ENCODE measurements around the gene ADAMTS2. TPM values are rescaled to one million over a fixed set of nuclear protein-coding genes. Genes with fewer than 3 reads are reported as not detected.
A peak's percentile ranks its signal among the peaks of the same experiment; 100 is the strongest.

Gene ADAMTS2
- total and polyA plus RNA-seq, 2 donors (not counting 1 experiment from before 2014, with no cell fraction given), result 16.2 to 70.2 TPM

GRCh38 chr5:179378116-179378440 is 32.8 kb upstream of the ADAMTS2 start:
- Histone ChIP-seq H3K9me3 (ENCODE audit: control insufficient read depth, insufficient read depth, low read depth, low read length) (no peaks in the 10 kb centered on the region), H4K20me1 (ENCODE audit: control insufficient read depth, extremely low read depth, insufficient read depth, low read length) (no peaks in the 10 kb centered on the region), H3K4me3 (replicated peaks in 1 of 4; ENCODE audit: control extremely low read depth in 1 of 4, insufficient read depth in 1 of 4, low read depth in 3 of 4, low read length in 4 of 4) (no peak overlapping the region), H2AFZ (ENCODE audit: low read length) (no peak overlapping the region), H3K4me1 (ENCODE audit: control insufficient read depth, extremely low read depth, insufficient read depth, low read length) (peaks cover 3% of the 10 kb centered on the region), H3K79me2 (ENCODE audit: control insufficient read depth, insufficient read depth, low read length) (no peaks in the 10 kb centered on the region), H3K27me3 (ENCODE audit: control insufficient read depth, insufficient read depth, low read length) (no peaks in the 10 kb centered on the region), H3K36me3 (ENCODE audit: control insufficient read depth, insufficient read depth, low read length) (no peaks in the 10 kb centered on the region), H3K9ac (ENCODE audit: insufficient read depth, low read length) (no peak overlapping the region), H3K27ac (ENCODE audit: insufficient read depth, low read length) (peak overlapping the region; percentile 51), H3K4me2 (ENCODE audit: extremely low read depth, insufficient read depth, low read length) (no peak overlapping the region)
- TF ChIP-seq EZH2 (IDR thresholded peaks at IDR 0.05; ENCODE audit: low read length, missing control alignments) (no peak), CTCF (conservative IDR thresholded peaks at IDR 0.05 in 1 of 2, IDR thresholded peaks at IDR 0.05 in 1 of 2; ENCODE audit: low read depth in 1 of 2, low read length in 2 of 2) (no peak)
- DNase-seq (ENCODE audit: low read depth in 2 of 2), result no peak

- no peak for TF ChIP-seq EZH2 (IDR thresholded peaks at IDR 0.05; ENCODE audit: low read length, missing control alignments)
- TF ChIP-seq CTCF (conservative IDR thresholded peaks at IDR 0.05 in 1 of 2, IDR thresholded peaks at IDR 0.05 in 1 of 2; ENCODE audit: low read depth in 1 of 2, low read length in 2 of 2), result no peak
- no peak overlapping the region for H3K4me3 ChIP-seq (replicated peaks in 1 of 4; ENCODE audit: control extremely low read depth in 1 of 4, insufficient read depth in 1 of 4, low read depth in 3 of 4, low read length in 4 of 4)
- H3K27me3 ChIP-seq (ENCODE audit: control insufficient read depth, insufficient read depth, low read length), result no peaks in the 10 kb centered on the region
- no peaks in the 10 kb centered on the region for H3K36me3 ChIP-seq (ENCODE audit: control insufficient read depth, insufficient read depth, low read length)
- no peak overlapping the region for H3K9ac ChIP-seq (ENCODE audit: insufficient read depth, low read length)
- H3K4me1 ChIP-seq (ENCODE audit: control insufficient read depth, extremely low read depth, insufficient read depth, low read length), result peaks cover 3% of the 10 kb centered on the region
- H3K27ac ChIP-seq (ENCODE audit: insufficient read depth, low read length), result no peak overlapping the region
- H2AFZ ChIP-seq (ENCODE audit: low read length), result no peak overlapping the region
- no peak overlapping the region for H3K4me2 ChIP-seq (ENCODE audit: extremely low read depth, insufficient read depth, low read length)
- no peaks in the 10 kb centered on the region for H3K9me3 ChIP-seq (ENCODE audit: control insufficient read depth, insufficient read depth, low read depth, low read length)
- no peaks in the 10 kb centered on the region for H3K79me2 ChIP-seq (ENCODE audit: control insufficient read depth, insufficient read depth, low read length)
- H4K20me1 ChIP-seq (ENCODE audit: control insufficient read depth, extremely low read depth, insufficient read depth, low read length), result no peaks in the 10 kb centered on the region
- peak in 1 of 2 donors; percentile 19 for DNase-seq (ENCODE audit: low read depth in 2 of 2)
Measured at GRCh38 chr5:179377421-179378115, 32.3 kb upstream of the ADAMTS2 start.

- no peaks in the 10 kb centered on the region for H3K79me2 ChIP-seq (ENCODE audit: control insufficient read depth, insufficient read depth, low read length)
- TF ChIP-seq EZH2 (IDR thresholded peaks at IDR 0.05; ENCODE audit: low read length, missing control alignments) (no peak), CTCF (conservative IDR thresholded peaks at IDR 0.05 in 1 of 2, IDR thresholded peaks at IDR 0.05 in 1 of 2; ENCODE audit: low read depth in 1 of 2, low read length in 2 of 2) (no peak)
- H4K20me1 ChIP-seq (ENCODE audit: control insufficient read depth, extremely low read depth, insufficient read depth, low read length), result no peaks in the 10 kb centered on the region
- no peak overlapping the region for H3K9ac ChIP-seq (ENCODE audit: insufficient read depth, low read length)
- no peaks in the 10 kb centered on the region for H3K9me3 ChIP-seq (ENCODE audit: control insufficient read depth, insufficient read depth, low read depth, low read length)
- H3K4me1 ChIP-seq (ENCODE audit: control insufficient read depth, extremely low read depth, insufficient read depth, low read length), result peaks cover 3% of the 10 kb centered on the region
- H3K27me3 ChIP-seq (ENCODE audit: control insufficient read depth, insufficient read depth, low read length), result no peaks in the 10 kb centered on the region
- DNase-seq (ENCODE audit: low read depth in 2 of 2), result no peak
- H3K36me3 ChIP-seq (ENCODE audit: control insufficient read depth, insufficient read depth, low read length), result no peaks in the 10 kb centered on the region
- no peak overlapping the region for H3K27ac ChIP-seq (ENCODE audit: insufficient read depth, low read length)
- H3K4me2 ChIP-seq (ENCODE audit: extremely low read depth, insufficient read depth, low read length), result no peak overlapping the region
- H3K4me3 ChIP-seq (replicated peaks in 1 of 4; ENCODE audit: control extremely low read depth in 1 of 4, insufficient read depth in 1 of 4, low read depth in 3 of 4, low read length in 4 of 4), result no peak overlapping the region
- no peak overlapping the region for H2AFZ ChIP-seq (ENCODE audit: low read length)
Measured at GRCh38 chr5:179376701-179377420, 31.6 kb upstream of the ADAMTS2 start.
